Keratinocyte (primary cell): ENCODE data around the gene NRXN2. TPM values are rescaled to one million over a fixed set of nuclear protein-coding genes. Genes with fewer than 3 reads are reported as not detected.

Experiments used
- DNase-seq: peaks from one replicate; pipeline ENCODE4 v3.0.0-alpha.2; 2011; ENCODE audit warnings: low read depth, missing footprints, low spot score
- FAIRE-seq: peaks from 2 replicates; lab custom pipeline; 2011; peaks lifted over from hg19 to GRCh38; lab: Jason Lieb, UNC
- H2AFZ ChIP-seq: 2 replicates; pipeline ENCODE4 v1.6.0; 2012; ENCODE audit warnings: low read length, control low read depth, inconsistent platforms; ENCODE audit not compliant: control insufficient read depth
- H3K27ac ChIP-seq: 2 replicates; pipeline ENCODE4 v1.5.1; 2011; ENCODE audit warnings: low read length; ENCODE audit not compliant: control insufficient read depth, insufficient read depth
- H3K27me3 ChIP-seq: 3 replicates; pipeline ENCODE4 v1.6.0; 2011; ENCODE audit warnings: low read length; ENCODE audit not compliant: control insufficient read depth, insufficient read depth; ENCODE audit errors: extremely low read depth
- H3K36me3 ChIP-seq, 2 experiments: 2 replicates in 1 of 2; 3 replicates in 1 of 2; pipeline ENCODE4 v1.5.1; 2011; ENCODE audit warnings: low read length in 2 of 2, mild to moderate bottlenecking in 1 of 2; ENCODE audit not compliant: control insufficient read depth in 2 of 2, insufficient read depth in 2 of 2; ENCODE audit errors: extremely low read depth in 1 of 2
- H3K4me1 ChIP-seq: 3 replicates; pipeline ENCODE4 v1.5.1; 2011; ENCODE audit warnings: low read length; ENCODE audit not compliant: control insufficient read depth, insufficient read depth; ENCODE audit errors: extremely low read depth
- H3K4me2 ChIP-seq: 3 replicates; pipeline ENCODE4 v1.6.0; 2011; ENCODE audit warnings: low read depth, low read length; ENCODE audit not compliant: control insufficient read depth, insufficient read depth; ENCODE audit errors: extremely low read depth
- H3K4me3 ChIP-seq, 3 experiments: fragments of 200-600 bp in 1 of 3; sonication (generic) in 1 of 3; 2 replicates in 2 of 3; 3 replicates in 1 of 3; pipeline ENCODE4 v1.5.1; 2011 to 2016; ENCODE audit warnings: low read length in 3 of 3, mild to moderate bottlenecking in 3 of 3, control low read depth in 2 of 3, inconsistent platforms in 1 of 3, low read depth in 1 of 3, mixed read lengths in 1 of 3, mixed run types in 1 of 3, moderate library complexity in 1 of 3; ENCODE audit not compliant: control insufficient read depth in 2 of 3, insufficient read depth in 2 of 3; ENCODE audit errors: extremely low read depth in 1 of 3
- H3K79me2 ChIP-seq: 2 replicates; pipeline ENCODE4 v1.6.0; 2012; ENCODE audit warnings: low read length; ENCODE audit not compliant: control insufficient read depth, insufficient read depth
- H3K9ac ChIP-seq: 3 replicates; pipeline ENCODE4 v1.6.0; 2011; ENCODE audit warnings: low read length; ENCODE audit not compliant: control insufficient read depth, insufficient read depth; ENCODE audit errors: extremely low read depth
- H3K9me1 ChIP-seq: 3 replicates; pipeline ENCODE4 v1.6.0; 2011; ENCODE audit warnings: low read length; ENCODE audit not compliant: control insufficient read depth, insufficient read depth; ENCODE audit errors: extremely low read depth
- H3K9me3 ChIP-seq: 2 replicates; pipeline ENCODE4 v1.5.1; 2012; ENCODE audit warnings: low read depth, low read length; ENCODE audit not compliant: control insufficient read depth
- H4K20me1 ChIP-seq: 3 replicates; pipeline ENCODE4 v1.6.0; 2011; ENCODE audit warnings: low read length; ENCODE audit not compliant: control insufficient read depth, insufficient read depth; ENCODE audit errors: extremely low read depth
- EZH2 ChIP-seq: IDR thresholded peaks from one replicate; pipeline ENCODE4 v1.6.1; 2012; ENCODE audit warnings: inconsistent platforms, mild to moderate bottlenecking, low read length, moderate library complexity
- dilution Hi-C: fragments of 300-500 bp; cut with MboI; formaldehyde crosslinking; loops from one replicate; pipeline ENCODE4 v1.7.0; 2020; ENCODE audit warnings: low sequenced_read_pairs; ENCODE audit not compliant: extremely low pct_ligation_motif_present
- polyA plus RNA-seq, 5 experiments: library from polyadenylated mRNA; depleted of rRNA in 3 of 5; stranded (reverse) in 3 of 5; stranded (forward) in 1 of 5; unstranded in 1 of 5; fragments of >200 nt; gene quantifications; 1 replicate in 1 of 5; 2 replicates in 3 of 5; 3 replicates in 1 of 5; pipeline versions ENCODE4 v1.2.1 to v1.2.3, GENCODE V29; 2011 to 2012; ENCODE audit warnings: missing spikeins in 2 of 5, low read depth in 1 of 5, low replicate concordance in 1 of 5
- TF ChIP-seq, protein P1 (sequence below), 3 experiments: IDR thresholded peaks in 1 of 3; conservative IDR thresholded peaks in 1 of 3; optimal IDR thresholded peaks in 1 of 3; 2 replicates in 2 of 3; 3 replicates in 1 of 3; pipeline versions ENCODE3 to v1.5.1; 2011; ENCODE audit warnings: low read length in 3 of 3, mild to moderate bottlenecking in 3 of 3, moderate library complexity in 2 of 3, control low read depth in 1 of 3, inconsistent platforms in 1 of 3; ENCODE audit not compliant: insufficient read depth in 2 of 3; ENCODE audit errors: extremely low read depth in 1 of 3

Gene NRXN2
- polyA plus RNA-seq, 1 donor (not counting 4 experiments of a cell fraction or from before 2014, with no cell fraction given): not detected

- Histone ChIP-seq H2AFZ (no peak overlapping the region), H3K36me3 (no peaks in the 10 kb centered on the region), H3K4me3 (no peak overlapping the region), H3K27ac (no peak overlapping the region), H3K4me2 (no peak overlapping the region), H3K9ac (no peak overlapping the region), H4K20me1 (no peaks in the 10 kb centered on the region), H3K9me3 (no peaks in the 10 kb centered on the region), H3K27me3 (peaks cover 5% of the 10 kb centered on the region), H3K9me1 (no peaks in the 10 kb centered on the region), H3K4me1 (no peaks in the 10 kb centered on the region), H3K79me2 (no peaks in the 10 kb centered on the region)
- no peak for FAIRE-seq
- no peak for TF ChIP-seq EZH2
- TF ChIP-seq, protein P1, sequence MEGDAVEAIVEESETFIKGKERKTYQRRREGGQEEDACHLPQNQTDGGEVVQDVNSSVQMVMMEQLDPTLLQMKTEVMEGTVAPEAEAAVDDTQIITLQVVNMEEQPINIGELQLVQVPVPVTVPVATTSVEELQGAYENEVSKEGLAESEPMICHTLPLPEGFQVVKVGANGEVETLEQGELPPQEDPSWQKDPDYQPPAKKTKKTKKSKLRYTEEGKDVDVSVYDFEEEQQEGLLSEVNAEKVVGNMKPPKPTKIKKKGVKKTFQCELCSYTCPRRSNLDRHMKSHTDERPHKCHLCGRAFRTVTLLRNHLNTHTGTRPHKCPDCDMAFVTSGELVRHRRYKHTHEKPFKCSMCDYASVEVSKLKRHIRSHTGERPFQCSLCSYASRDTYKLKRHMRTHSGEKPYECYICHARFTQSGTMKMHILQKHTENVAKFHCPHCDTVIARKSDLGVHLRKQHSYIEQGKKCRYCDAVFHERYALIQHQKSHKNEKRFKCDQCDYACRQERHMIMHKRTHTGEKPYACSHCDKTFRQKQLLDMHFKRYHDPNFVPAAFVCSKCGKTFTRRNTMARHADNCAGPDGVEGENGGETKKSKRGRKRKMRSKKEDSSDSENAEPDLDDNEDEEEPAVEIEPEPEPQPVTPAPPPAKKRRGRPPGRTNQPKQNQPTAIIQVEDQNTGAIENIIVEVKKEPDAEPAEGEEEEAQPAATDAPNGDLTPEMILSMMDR (optimal IDR thresholded peaks at IDR 0.05 in 1 of 3, IDR thresholded peaks at IDR 0.05 in 1 of 3, conservative IDR thresholded peaks at IDR 0.05 in 1 of 3; ENCODE audit: extremely low read depth in 1 of 3, insufficient read depth in 2 of 3, low read length in 3 of 3): no peak
- dilution Hi-C loops: no loop called here
- no peak for DNase-seq
These were observed 163.5 kb downstream of the NRXN2 start for GRCh38 chr11:64559351-64560138.

DNA sequence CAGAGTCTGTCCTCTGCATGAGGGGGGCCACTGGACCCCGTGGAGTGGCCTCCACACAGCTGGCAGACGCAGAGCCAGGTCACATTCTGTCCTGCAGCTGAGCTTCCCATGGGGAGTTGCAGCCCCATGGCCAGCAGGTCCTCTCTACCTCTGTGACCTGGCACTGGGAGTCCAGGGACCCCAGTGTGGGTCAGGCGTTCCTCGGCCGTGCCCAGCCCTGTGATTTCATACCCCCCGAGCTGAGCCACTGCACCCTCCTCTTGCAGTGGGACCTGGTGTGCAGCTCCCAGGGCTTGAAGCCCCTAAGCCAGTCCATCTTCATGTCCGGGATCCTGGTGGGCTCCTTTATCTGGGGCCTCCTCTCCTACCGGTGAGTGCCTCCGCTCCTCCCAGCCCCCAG lies 164.1 kb downstream of the NRXN2 start:
- no peak overlapping the region for H2AFZ ChIP-seq
- peaks cover 5% of the 10 kb centered on the region for H3K27me3 ChIP-seq
- no peaks in the 10 kb centered on the region for H3K9me3 ChIP-seq
- H3K9ac ChIP-seq: no peak overlapping the region
- H4K20me1 ChIP-seq: no peaks in the 10 kb centered on the region
- dilution Hi-C loops: no loop called here
- no peaks in the 10 kb centered on the region for H3K4me1 ChIP-seq
- H3K36me3 ChIP-seq: no peaks in the 10 kb centered on the region
- TF ChIP-seq, protein P1 (optimal IDR thresholded peaks at IDR 0.05 in 1 of 3, IDR thresholded peaks at IDR 0.05 in 1 of 3, conservative IDR thresholded peaks at IDR 0.05 in 1 of 3; ENCODE audit: extremely low read depth in 1 of 3, insufficient read depth in 2 of 3, low read length in 3 of 3): no peak
- no peak for TF ChIP-seq EZH2
- H3K4me3 ChIP-seq: no peak overlapping the region
- no peak overlapping the region for H3K27ac ChIP-seq
- FAIRE-seq (no peak), DNase-seq (no peak)
- H3K9me1 ChIP-seq: no peaks in the 10 kb centered on the region
- no peak overlapping the region for H3K4me2 ChIP-seq
- H3K79me2 ChIP-seq: no peaks in the 10 kb centered on the region
